NCI-H2107 (cell line): ENCODE data around the gene LIPC.

Source experiments
- DNase-seq: peaks from one replicate; lab custom pipeline; 2025; lab: John Stamatoyannopoulos, UW

The LIPC gene

DNA sequence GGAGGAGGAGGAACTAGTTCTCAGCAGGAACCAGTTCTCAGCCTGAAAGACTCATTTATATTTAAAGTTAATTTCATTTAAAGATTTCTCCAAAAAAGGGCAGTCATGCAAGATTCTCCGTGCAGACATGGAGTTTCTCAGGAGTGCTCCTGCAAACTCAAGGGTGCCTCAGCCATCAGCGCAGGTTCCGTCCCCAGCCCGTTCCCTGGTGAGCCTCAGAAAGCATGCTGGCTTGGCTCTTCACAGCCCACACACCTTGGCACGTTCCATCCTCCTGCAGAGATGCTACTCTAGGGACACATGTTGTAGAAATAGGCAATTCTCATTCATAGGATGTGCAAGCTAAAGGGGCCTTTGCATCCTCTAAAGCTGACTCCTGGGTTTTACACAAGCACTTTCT is 123.0 kb downstream of the LIPC start:
- no peak for DNase-seq

DNA sequence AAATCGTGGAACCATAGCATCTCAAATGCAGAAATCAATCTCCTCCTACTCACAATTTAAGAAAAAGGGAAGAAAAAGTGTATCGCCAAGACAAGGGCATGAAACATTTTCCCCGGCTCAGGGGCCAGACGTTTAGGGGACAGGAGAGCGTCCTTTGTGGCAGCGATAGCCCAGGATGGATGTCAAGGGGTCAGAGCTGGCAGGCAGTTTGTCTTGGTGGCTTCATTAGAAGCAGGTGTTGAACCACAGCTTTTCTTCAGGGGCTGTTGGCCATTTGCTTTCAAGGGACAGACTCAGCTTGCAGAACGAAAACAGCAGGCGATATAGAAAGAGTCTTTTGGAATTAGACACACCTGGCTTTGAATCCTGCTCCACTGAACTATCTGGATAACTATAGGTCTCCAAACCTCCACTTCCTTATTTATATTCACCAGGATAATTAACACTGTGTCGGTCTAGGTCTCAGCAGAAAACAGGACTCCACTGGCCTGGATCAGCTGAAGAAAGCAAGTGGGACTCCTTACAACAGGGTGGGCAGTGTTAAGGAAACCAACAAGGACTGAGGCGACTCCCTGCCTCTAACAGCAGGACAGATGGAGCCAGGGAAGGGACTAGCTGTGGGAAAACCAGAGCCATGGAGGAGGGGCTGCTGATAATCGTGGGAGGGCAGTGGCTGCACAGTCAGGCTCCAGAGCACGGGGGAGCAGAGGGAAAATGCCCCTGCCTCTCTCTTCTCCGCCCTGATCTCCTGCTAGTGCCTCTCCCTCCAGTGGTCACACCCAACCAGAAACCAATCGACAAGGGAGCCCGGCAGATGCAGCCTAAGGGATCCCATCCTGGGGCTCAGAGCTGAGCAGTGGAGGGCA is 123.6 kb downstream of the LIPC start:
- no peak for DNase-seq

DNA sequence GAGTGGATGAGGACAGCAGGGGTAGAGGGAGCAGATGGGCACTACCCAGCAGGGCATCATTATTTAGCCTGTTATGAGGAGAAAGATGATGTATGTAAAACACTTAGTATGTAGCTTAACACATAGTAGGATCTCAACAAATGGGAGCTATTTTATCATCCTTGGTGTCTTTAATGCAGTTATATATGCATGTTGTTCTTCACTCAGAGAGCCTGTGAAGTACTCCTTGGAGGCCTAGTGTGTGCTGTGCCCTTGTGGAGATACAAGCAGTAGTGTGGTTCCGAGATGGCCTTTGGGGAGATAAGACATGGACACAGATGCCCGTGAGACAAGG is 124.2 kb downstream of the LIPC start:
- DNase-seq: no peak

DNA sequence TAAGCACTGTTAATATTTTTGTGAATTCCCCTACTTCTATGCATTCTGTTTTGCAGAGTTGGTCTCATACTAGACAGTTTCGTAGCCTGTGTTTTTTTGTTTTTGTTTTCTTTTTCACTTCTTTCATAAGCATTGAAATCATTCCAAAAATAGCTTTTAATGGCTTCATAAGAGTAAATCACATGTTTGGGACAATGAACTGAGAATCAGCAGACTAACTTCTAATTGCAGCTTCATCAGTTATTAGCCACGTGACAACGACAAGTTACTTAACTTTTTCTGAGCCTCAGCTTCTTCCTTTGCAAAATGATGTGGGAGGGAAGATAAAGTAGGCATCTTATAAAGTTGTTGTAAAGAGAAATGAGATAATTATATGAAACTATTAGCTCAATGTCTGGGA is 124.8 kb downstream of the LIPC start:
- no peak for DNase-seq

DNA sequence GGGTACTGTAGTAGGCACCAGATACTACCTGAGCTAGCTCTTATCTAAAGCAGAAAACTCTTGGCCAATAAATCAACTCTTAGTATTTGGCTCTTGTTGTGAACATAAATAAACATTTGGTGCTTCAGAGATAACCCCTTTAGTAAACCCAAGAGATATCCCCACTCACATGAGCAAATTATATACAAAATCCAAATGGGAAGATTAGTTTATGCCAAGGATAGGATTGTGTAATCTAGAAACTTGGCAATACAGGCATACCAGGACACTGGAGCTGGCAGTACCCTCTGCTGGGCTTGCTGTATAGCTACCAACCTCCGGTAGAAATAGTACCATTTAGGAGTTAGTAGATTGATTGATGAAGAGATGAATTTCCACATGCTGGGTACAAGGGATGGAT is 127.0 kb downstream of the LIPC start:
- no peak for DNase-seq

DNA sequence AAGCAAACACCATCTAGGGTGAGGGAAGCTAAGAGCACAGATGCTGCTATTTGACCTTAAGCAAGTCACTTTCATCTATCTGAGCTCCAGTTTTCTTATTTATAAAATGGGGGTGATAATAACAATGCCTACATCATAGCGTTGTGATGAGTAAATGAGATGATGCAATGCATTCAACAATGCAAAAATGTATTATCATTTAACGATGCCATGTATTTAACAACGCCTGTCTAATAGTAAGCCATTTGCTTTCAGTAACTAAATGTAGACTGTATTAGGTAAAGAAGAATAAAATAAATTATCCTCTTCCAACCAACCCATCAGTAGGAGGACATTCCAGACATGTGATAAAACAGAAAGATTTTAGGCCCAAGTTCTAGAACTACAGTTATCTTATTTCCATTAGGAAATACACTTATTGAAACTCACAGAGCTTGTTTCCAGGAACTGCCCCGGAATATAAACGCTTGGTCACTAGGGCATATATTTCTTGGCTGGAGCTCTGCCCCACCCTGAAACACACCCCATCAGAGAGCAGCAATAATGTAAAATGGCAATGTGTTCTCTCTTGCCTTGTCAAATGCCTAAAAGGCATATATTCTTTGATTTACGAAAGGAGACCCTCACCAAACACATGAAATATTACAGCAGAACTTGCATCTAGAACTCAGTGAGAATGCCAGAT is 128.3 kb downstream of the LIPC start:
- no peak for DNase-seq

DNA sequence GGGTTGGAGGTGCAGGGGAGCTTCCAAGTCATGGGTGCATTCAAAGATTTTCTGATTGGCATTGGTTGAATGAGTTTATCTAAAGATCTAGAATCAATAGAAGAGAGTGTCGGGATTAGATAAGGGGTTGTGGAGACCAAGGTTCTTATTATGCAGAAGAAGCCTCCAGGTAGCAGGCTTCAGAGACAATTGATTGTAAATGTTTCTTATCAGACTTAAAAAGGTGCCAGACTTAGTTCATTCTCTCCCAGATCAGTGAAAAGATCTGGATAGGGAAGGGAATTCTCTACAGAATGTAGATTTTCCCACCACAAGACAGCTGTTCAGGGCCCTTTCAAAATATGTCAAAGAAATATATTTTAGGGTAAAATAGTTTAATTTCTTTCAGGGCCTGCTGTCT is 129.5 kb downstream of the LIPC start:
- DNase-seq: no peak

DNA sequence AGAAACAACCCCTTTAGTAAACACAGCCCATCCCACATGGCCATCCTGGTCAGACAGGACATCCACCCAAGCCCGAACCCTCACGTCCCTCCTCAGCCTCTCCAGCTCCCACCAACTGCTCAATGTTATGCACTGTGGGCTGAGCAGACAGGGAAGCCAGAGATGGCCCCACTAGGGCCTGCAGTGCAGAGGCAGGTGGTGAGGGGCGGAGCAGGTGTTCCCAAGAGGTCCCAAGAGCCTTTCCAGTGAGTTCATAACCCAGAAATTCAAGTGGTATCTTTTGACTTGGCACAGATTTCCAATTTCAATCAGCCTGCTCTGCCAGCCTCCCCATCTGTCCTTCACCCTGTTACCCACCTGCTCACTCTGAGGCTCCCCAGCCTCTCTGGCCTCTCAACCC is 130.3 kb downstream of the LIPC start:
- DNase-seq: peak; percentile 50

DNA sequence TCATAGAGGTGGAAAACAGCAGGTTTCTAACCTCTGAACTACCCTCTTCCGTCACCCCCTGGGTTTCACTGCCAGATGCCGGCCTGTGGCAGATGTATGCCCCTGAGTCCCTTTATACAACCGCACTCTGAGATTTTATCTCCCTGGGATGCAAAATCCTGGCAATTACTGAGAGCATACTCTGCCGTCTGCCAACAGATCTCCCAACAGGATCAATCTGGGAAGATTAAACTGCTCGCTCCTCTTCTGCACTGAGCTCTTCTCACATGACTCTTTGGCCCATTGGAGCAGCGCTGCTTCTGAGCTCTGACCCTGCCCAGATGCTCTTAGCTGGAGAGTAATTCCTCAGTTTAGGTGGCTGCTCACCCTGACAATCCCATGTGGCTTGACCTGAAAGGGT is 133.2 kb downstream of the LIPC start:
- DNase-seq: no peak

DNA sequence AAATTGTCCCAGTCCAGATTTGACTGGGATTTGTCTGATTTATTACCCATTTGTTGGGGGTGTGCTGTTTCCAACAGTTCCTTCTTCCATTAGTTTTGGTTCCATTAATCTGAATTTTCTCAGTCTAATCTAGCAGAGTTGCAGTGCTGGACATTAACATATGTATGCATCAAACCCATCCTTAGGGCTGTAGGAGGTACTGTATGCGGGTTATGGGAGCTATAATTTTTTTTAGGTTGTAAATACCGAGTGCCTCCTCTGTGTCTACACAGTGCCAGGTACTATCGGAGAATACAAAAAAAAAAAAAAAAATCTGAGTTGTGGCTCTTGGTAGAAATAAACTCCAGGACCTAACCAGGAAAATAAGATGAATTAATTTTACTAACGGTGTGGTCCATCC is 133.8 kb downstream of the LIPC start:
- no peak for DNase-seq

DNA sequence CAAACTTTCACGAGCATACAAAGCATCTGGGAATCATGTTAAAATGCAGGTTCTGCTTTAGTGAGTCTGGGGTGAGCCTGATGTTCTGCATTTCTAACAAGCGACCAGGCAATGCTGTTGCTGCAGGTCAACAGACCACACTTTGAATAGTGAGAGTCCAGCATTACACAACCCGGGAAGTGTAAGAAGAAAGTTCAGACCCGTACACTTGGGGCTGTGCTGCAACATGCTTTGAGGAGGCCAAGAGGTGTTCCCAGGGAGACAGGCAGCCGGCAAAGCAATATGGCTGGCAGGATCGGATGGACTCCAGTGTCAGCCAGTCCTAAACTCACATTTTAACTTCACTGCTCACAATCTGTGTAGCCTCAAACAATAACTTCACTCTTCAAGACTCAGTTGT is 134.2 kb downstream of the LIPC start:
- no peak for DNase-seq

DNA sequence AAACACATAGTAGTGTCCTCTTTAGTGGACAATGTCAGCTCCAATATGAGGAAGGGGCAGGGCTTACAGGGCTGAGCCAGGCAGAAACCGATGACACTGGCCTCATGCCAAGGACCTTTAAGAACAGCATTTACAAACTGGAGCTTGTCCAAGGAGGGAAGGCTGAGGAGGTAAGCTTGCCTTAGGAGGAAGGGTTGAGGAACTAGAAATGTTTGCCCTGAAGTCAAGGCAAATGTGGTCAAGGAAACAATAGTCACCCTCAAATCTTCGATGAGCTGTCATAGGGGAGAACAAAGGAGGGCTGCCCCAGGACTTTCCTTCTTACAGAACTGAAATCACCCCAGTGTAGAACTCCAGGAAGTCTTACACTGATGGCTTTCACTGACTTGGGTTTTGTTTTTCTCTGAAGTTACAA is 136.4 kb downstream of the LIPC start:
- no peak for DNase-seq

DNA sequence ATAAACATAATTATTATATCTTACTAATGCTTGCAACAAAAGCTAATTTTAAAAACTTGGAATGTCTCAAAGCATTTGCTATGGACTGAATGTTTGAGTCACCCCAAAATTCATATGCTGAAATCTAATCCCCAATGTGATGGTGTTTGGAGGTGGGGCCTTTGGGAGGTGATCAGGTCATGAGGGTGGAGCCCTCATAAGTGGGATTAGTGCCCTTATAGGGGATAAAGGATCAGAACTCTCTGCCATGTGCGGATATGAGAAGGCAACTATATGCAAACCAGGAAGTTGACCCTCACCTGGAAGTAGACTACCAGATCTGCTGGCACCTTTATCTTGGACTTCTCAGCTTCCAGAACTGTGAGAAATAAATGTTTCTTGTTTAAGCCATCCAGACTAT is 137.7 kb downstream of the LIPC start:
- no peak for DNase-seq

DNA sequence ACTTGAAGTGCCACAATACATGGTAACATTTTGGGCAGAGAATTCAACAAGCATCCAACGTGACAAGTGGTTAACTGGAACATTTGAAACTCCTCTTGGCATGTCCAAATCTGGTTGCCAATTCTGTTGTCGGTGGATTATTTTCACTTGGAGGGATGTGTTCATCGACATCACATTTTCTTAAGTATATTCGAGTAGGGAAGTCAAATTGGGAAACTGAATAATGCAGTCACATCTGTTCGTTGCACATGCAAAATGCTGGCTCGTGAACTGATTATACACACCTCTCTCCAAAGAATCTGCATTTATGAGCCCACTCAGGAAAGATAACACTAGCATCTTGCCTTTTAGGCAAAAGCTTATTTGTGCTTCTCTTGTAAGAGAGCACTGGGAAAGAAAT is 139.7 kb downstream of the LIPC start:
- no peak for DNase-seq

DNA sequence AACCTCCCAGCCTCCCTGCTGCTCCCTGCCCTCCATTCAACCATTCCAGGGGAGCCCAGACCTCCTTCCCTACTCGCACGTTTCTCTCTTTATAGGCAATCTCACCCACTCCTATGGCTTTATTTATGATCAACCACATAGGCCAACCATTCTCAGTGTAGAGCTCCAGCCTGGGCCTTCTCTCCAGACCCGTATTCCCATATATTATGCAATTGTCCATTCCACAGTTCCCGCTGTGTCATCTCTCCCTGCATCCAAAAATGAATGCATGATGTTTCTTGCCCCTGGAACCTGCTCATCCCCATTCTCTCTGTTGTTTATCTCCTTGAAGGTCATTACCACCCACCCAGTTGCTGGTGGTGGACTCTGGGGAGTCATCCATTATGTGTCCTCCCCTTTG is 140.7 kb downstream of the LIPC start:
- no peak for DNase-seq

DNA sequence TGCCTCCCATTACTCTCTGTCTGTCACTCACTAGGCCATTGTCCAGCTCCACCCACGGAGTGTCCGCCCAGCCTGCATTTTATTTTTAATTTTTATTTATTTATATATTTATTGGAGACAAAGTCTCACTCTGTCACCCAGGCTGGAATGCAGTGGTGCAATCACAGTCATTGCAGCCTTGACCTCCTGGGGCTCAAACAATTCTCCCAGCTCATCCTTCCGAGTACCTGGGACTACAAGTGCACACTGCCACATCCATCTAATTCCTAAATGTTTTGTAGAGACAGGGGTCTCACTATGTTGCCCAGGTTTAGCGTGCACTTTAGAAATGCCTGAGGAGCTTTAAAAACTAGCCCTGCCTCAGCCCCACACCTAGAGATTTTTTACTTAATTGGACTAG is 141.5 kb downstream of the LIPC start:
- no peak for DNase-seq

DNA sequence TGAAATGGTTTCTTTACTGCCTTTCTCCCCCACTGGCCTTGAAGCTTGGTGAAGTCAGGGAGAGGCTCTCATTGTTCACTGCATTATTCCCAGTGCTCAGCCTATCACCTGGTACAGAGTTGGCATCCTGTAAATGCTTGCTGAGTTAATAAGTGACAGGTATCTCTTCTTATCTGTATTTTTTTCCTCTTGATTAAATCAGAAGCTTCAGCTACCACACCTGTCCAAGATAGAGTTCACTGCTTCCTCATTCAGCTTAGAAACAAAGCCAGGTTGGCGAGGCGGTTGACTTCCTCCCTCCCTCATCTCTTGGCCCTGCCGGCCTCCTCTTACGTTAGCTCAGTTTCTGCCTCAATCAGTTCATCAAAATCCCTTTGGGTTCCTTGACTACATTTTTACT is 142.8 kb downstream of the LIPC start:
- no peak for DNase-seq

DNA sequence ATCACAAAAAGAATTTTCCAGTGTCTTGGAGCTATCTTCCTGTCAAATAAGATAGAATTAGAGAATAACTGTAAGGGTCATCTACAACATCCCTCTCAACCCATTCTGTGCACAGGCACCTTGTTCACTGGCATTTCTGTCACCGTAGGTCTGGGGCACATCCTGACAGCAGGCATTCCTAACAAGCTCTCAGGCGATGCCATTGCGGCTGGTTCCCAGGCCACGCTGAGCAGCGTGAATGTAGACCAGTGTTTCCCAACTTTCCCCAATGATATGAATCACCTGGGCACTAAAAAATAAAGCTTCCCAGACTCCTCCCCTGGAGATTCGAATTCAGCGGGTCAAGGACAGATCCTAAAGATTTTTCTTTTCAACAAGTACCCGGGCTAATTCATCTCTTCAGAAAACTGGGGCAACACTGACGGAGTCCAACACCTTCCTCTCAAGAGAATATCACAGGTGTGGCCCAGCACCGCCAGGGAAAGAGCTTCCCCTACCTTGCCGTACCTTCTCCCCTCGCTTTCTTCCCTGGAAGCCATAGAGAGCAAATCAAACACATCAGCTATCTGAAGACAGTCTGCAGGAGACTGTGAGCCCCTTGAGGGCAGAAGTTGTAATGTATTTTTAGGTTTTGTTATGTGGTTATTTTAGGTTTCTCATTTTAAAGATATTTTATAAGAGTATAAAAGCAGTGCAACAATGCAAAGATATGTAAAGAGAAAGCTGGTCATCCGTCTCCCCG is 143.4 kb downstream of the LIPC start:
- no peak for DNase-seq

DNA sequence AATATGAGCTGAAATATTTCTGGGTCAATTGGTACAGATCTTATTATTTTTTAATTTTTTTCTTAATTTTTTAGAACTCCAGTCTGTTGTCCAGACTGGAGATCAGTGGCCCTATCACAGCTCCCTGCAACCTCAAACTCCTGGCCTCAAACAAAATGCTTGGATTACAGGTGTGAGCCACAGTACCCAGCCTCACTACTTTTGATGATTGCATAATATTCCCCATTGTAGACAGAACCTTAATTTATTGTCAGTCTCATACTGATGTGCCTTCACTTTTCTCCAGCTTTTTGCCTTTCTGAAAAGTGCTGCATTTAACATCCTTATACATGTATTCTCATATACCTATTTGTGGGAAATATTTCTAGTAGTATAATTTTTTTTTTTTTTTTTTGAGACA is 144.9 kb downstream of the LIPC start:
- DNase-seq: no peak

DNA sequence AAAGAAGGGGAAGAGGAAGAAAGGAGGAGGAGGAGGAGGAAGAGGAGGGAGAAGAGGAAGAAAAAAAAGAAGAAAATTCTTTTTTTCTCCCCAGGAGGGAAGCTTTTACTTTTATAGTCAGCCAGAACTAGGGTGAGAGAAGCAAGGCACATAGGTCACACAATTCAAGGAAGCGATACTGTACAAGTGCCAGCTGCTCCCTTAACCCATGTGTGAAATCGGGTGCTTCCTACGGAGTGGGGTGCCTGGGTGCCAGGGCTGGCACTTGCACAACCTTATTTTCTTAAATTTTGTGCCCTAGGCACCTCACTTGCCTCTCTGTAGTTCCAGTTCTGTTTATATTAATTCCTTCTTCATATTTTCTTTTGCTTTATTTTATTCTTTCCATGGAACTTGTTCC is 150.4 kb downstream of the LIPC start:
- no peak for DNase-seq

DNA sequence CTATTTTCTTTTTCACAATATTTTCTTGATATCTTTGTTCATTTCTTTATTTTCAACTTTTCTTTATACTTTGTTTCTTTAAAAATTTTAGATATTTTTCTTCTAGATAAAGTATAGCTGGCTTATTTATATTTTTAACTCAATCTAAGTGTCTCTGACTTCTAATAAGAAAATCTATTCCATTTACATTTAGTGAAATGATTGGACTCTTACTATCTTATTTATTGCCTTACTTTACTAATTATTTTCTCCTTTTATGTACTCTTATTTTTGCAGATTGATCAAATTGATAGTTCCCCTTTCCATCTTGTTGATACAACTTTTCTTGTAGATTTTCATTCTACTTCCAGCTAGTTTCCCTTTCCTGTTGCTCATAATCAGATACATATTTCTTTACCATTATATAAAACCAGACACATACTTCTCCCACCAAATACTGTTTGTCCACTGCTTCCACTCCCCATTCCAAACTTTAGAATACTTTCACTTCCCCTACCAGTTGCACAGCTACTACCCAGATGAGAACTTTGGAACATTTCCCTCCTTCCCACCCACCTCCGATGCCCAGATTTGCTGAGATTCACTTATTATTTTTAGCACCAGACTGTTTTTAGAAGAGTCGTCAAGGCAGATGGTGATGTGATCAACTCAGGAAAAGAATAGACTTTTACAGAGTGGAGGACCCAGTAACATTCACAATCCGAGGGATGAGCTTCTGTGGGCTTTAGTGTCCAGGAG is 151.5 kb downstream of the LIPC start:
- DNase-seq: no peak

DNA sequence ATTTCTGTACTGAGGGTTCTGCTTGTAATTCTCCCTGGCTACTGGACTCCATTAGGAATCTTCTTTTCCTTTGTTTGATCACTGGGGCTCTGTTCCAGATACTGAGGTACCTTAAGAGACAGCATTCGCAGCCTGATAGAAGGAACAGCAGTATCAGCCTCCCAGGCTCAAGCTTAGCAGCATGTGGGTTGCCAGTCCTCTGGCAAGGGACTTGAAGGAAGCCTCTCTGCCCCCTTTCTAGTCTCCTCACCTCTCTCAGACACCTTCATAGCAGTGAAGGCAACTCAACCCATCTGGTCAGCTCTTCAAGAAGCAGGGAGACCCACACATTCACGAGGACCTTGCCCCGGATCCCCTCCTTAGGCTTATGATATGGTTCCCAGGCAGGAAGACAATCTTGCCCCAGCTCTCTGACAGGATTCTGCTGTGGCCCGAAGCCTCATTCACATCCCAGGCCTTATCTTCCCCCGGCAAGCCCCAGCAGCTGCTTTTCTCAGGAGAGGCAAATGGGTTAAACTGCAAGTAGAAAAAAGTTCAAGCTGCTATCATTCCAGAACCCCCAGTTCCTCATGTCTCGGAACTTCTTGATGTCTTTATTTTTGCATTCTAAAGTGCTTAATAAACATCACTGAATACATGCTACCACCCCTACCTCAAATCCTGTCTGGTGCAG is 153.1 kb downstream of the LIPC start:
- no peak for DNase-seq
